HL-60/S4 treated with phorbol 12-myristate 13-acetate at 8.2 ng/mL for 4 days and 3 days (cell line): ENCODE results near the gene FCHSD2.

Source experiments
- in situ Hi-C: fragments of 300-500 bp; cut with MboI; formaldehyde crosslinking; loops from 2 replicates; pipeline ENCODE4 v1.15.0; 2022; ENCODE audit warnings: low sequenced_read_pairs

The FCHSD2 gene

DNA sequence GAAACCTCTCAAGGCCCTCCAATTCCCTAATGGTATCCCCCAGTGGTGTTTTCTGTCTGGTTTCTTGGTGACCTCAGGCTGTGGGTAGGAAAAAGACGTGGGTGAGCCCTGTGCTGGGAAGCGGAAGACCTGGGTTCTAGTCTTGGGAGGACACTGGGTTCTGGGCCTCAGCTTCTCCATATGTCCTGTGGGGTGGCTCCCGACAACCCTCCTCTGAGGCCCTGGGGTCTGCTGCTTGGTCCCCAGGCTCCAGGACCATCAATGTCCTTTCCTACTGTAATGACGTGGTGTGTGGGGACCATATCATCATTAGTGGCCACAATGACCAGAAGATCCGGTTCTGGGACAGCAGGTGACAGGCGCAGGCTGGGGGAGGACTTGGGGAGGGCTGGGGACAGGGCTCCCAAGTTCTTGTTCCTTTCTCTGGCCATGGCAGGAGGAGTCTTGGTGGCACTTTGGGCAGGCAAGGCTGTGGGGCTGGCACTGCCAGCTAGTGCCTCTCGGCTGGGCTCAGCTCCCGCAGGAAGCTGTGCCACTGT, 315.1 kb downstream of the FCHSD2 start:
- in situ Hi-C loops = no loop called here

GRCh38 chr11:72826191-72826941, 315.8 kb downstream of the FCHSD2 start:
- in situ Hi-C loops = no loop called here

DNA sequence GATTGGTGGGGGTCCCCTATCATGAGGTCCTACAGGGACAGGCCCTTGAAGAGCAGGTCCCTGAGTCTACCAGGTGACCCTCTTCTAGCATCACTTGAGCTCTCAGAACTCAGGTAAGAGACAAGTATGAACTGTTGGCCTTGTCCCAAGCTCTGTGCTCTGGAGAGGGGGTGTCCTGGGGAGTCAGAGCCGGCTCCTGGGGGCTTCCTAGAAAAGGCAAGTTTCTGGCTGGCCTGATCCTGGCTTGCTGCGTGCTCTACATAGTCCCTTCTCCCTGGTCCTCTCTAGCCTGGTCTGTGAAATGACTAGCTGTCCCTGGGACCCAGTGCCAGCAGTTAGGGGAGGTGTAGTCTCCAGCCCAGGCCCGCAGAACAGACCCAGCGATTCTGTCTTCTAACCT, 316.5 kb downstream of the FCHSD2 start:
- in situ Hi-C loops = no loop called here

DNA sequence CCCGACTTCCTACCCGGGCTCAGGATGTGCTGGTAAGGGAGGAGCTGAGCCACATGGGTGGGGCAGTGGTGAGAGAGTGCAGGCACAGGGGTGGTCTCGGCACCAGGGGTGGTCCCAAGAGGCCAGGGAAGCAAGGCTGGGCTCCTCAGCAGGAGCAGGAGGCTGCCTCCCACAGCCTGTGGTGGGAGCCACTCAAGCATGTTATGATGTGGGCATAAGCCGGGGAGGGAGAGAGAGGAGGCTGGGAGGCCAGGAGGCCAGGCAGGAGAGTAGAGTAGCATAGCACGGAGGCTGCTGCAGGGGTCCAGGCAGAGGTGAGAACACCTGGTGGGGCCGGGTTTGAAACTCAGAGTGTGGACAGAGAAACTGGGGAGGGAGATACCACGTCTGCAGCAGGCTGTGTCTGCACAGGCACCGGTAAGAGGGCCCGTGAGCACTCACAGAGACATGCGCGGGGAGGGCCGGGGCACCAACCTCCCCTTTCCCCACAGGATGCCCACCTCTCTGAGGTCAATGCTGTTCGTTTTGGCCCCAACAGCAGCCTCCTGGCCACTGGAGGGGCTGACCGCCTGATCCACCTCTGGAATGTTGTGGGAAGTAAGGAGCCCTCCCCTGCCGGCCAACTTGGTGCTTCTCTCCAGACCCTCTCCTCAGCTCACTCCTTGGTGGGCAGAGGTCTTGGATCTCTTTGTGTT, 317.2 kb downstream of the FCHSD2 start:
- in situ Hi-C loops = no loop called here

- in situ Hi-C loops = no loop called here
Observed at GRCh38 chr11:72824020-72824419, 318.1 kb downstream of the FCHSD2 start.

- in situ Hi-C loops = no loop called here
Observed at GRCh38 chr11:72823105-72823804, 318.9 kb downstream of the FCHSD2 start.

DNA sequence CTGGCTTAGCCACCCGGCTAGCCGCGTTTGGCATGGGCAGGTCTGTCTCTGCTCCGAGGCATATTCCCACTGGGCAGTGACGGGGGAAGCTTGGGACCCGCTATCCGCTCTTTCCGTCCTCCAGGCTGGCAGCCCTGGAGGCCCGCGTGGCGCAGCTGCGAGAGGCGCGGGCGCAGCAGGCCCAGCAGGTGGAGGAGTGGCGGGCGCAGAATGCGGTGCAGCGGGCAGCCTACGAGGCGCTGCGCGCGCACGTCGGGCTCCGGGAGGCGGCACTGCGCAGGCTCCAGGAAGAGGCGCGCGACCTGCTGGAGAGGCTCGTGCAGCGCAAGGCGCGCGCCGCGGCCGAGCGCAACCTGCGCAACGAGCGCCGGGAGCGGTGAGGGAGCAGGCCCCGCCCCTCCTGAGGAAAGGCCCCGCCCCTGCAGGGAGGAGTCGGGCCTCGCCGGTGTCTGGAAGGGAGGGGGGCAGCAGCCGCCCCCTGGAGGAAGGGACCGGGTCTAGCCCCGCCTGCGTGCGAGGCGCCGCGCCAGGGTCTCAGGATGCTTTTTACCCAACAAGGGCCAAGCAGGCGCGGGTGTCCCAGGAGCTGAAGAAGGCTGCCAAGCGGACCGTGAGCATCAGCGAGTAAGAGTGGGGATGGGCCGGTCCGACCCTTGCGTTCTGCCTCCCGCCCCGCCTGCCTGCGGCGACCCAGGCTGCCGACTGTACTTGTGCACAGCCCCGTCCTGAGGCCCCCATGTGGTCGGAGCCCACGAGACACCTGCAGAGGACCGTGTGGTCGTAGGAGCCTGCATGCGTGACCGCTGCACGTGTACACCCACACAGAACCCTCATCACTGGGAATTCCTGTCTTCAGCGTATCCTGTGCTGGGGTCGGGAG, 320.0 kb downstream of the FCHSD2 start:
- in situ Hi-C loops = no loop called here

- in situ Hi-C loops = no loop called here
Observed at GRCh38 chr11:72821221-72821919, 320.7 kb downstream of the FCHSD2 start.

GRCh38 chr11:72820439-72821139, 321.5 kb downstream of the FCHSD2 start:
- in situ Hi-C loops = no loop called here

DNA sequence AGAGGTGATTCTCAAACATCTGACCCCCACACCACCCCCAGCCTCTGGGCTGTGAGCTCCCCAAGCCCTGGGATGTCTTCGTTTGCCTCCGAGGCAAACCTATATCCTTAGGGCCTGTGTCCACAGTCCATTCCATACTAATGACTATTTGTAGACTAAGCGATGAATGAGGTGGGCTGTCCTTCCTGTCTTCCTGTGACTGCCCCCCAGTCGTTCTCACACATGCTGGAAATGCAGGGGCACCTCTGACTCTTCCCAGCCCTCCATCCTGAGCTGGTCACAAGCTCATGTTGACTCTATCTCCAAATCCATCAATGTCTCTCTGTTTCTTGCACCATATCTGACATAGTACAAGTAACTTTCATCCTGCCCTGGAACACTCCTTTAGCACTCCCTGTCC, 323.1 kb downstream of the FCHSD2 start:
- in situ Hi-C loops = no loop called here

DNA sequence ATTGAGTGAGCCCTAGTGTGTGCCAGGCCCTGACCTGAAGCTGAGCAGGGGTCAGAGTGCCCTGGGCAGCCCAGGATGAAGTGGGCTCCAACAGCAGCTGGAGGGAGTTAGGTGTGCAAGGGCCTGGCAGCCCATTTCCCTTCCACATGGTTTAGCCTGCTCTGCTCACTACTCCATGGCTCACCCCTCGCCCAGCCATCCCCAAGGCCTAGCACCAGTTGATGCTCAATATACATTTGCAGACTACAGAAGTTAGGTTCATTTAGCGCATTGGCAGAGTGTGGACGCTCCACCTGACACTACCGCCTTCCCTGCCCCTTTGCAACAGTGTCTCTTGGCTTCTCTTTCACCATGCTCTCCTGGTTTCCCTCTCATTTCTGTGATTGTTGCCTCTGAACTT, 324.2 kb downstream of the FCHSD2 start:
- in situ Hi-C loops = no loop called here

- in situ Hi-C loops = no loop called here
Observed at GRCh38 chr11:72816404-72816990, 325.6 kb downstream of the FCHSD2 start.

DNA sequence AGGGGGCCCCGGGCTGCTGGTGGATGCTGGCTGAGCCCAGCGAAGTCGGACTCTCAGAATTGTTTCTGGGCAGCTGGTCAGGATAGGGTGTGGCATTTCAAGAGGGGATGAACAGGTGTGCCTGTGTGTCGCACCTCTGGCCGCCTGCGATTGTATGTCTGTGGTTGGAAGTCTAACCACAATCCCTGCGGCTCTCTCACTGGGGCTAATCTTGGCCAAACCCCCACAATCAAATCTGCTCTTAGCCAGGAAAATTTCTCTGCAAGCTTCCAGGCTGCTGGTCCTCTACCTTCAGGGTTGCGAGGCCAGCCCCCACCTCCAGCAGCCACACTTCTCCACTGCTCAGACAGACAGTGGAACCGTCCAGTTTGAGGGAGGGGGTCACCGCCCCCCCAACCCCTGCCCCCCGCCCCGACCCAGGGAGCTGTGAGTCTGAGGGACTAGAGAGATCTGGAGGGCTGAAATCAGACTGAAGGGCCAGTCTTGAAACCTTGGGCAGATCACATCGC, 327.0 kb downstream of the FCHSD2 start:
- in situ Hi-C loops = no loop called here

DNA sequence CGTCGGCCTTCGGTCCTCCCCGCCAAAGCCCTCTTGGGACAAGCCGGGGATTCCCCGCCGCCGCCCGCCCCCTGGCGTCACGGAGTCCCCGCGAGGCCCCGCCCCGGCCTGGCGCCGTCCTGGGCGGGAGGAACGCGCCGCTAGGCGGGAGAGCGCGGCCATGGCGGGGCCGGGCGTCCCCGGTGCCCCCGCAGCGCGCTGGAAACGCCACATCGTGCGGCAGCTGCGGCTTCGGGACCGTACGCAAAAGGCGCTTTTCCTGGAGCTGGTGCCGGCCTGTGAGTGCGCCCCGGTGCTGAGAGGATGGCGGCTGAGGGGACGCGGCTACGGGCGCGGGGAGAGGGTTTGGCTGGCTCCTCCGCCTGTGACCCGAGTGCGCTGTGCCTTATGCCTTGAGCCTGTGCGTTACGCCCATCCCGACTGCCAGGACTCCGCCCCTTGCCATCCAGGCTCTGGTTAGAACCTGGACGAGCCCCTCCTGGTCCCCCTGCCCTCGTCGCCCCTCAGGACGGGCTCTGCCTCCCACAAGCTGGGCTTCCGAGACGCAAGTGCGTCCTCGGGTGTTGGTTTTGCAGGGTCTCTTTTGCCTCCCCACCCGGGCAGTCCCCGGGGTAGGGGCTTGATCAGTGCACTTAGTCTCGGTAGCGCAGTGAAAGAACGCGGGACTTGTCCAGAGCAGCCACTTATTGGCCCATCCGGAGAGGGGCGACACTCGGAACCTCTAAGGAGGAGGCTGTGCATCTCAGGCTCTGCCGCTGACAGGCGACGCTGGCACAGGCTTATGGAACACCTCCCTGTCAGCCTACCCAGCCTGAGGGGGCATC, 327.6 kb downstream of the FCHSD2 start, which contains the start of gene ATG16L2:
Gene ATG16L2, plus strand, starts transcription at position 126 of the 824 bp plus-strand sequence. Its CDS starts 35 bp downstream, at position 161.
- in situ Hi-C loops = no loop called here

GRCh38 chr11:72813740-72814285, 328.3 kb downstream of the FCHSD2 start:
- in situ Hi-C loops = no loop called here

DNA sequence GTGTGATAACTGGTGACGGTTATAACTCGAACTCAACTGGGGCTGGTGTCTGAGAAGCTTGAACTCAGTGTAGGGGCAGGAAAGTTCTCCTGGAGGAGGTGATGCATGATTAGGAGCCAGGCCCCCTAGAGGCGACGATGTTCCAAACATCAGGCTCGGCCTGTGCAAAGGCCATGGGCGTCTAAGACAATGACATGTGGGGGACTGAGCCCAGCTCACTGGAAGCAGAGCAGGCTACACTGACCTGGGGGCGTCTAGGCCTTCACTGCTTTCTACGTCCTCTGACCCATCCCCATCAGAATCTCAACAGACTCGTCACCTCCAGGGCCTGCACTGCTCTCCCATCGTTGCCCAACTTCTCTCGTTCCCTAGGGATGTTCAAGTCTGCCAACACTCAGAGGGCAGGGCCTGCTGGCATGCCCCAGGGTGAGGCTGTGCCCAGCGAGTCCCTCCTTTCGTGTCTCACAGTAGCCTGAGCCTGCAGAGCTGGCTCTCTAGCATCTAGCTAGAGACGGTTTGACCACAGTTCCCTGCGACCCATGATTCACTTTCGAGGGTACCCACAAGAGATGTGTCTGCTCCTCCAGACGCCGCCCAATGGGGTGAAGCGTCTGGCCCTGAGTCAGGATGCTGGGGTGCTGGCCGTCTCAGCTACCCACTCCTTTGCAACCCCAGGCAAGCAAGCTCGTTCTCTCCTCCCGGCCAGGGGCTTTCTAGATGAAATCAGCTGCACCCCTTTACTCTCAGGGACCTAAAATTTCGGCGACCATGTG, 329.0 kb downstream of the FCHSD2 start:
- in situ Hi-C loops = no loop called here

- in situ Hi-C loops = no loop called here
Observed at GRCh38 chr11:72812604-72812966, 329.5 kb downstream of the FCHSD2 start.
